GM18870 (cell line): ENCODE measurements around the gene RBM20.
"Not testable (repeated sequence)": the region's sequence is repeated elsewhere in the genome, so short reads cannot be mapped to it uniquely, and the experiment has no call there.

Experiments
- ATAC-seq: cut with Tn5 transposase; IDR thresholded peaks from one replicate; pipeline ENCODE4 v1.9.1; 2021; ENCODE audit warnings: moderate library complexity; ENCODE audit not compliant: unreplicated experiment

RBM20 gene

DNA sequence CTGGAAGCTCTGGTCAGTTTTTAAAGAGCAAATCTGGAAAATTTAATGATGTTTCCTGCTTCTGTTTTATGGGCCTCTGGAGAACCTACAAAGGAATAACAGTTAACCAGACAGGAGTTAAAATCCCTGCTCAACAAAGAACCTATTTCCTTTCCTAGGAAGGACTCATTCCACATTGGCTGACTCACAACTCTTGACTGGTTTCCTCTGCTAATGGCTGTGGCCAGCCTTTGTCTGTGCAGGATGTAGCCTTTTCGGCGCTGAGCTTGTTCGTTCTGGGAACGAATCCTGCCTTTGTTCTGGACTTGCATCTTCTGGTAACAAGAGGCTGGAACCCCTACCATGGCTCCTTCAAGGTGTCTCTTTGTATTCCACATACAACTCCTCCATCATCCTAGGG, 114.8 kb downstream of the RBM20 start:
- ATAC-seq, result no peak

DNA sequence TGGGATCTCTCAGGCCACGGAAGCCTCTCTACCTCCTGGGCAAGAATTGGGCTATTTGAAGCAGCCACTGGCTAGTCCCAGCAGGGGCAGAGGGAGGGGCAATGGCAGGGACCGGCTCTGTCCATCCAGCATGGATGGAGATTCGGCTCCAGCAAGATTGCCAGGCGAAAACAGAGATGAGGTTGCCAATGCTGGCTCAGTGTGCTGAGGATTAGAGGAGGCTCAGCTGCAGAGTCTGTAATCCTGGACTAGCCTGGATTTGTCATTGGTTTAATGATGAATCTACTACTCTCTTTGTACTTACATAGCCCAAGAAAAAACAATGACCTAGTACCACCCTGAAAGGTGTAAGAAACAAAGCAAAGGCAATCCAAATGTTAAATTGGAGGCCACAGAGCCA, 115.4 kb downstream of the RBM20 start:
- ATAC-seq, result no peak

DNA sequence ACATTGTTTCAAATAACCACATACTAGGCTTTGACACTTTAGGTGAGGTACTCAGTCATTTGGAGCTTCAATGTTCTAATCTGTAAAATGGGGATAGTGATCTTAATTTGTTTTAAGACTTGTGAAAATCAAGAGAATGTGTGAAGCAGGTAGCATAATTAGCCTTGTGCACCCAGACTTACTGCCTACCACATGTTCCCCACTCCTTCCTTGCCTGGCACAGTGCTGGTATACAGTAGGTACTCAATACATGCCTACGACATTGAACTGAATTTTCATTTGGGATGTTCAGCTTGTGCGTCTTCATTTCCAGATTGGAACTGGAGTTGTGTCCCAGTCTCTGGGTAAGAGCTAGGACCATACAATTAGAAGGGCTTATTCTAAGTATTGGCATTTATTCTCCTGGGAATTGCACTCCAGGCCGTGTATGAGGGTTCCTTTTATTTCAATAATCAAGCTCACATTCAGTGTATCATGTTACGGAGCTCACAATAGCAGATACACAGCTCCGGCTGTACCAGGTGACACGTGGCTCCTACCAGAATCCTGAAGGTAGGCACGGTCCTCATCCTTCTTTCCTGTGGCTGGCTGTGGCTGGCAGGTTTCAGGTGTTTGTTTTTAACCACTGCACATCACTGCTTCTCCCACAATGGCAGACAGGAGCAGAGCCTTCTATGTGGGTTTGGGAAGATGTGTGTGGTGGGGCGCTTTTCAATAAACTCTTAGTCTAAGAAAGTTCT, 118.1 kb downstream of the RBM20 start:
- no peak for ATAC-seq

DNA sequence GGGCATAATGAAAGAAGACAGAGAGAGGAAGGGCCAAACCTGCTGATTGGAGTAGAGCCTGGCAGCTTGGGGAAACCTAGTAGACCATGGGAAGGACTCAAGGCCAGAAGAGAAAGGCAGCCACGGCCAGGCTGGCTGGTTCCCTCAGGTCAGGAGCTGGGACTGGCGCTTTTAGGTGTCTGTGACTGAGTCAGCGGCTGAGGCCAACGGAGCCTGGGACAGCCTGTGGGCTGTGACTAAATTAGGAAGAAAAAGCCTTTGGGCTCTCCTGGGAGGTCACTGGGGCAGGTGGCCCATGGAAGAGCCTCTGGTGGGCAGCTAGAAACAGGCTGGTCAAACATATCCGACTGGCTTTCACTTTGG, 118.7 kb downstream of the RBM20 start:
- no peak for ATAC-seq

DNA sequence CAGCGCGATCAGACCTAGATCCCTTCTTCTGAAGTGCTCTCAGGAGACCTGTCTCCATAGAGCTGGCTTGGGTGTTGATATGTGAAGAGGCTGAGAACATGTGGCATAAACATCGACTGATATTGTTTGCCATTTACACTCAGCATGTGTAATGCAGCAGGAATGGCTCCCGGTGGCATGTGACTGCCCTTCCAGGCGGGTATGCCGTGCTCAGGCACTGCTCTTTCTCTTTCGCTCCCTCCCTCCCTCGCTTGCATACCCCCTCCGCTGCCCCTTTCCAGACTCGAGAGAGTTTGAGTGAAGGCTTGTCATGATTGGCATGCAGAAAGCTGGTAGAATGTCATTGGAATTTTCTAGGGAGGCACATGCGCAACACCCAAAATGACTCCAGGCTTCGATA, 120.2 kb downstream of the RBM20 start:
- ATAC-seq, result no peak

DNA sequence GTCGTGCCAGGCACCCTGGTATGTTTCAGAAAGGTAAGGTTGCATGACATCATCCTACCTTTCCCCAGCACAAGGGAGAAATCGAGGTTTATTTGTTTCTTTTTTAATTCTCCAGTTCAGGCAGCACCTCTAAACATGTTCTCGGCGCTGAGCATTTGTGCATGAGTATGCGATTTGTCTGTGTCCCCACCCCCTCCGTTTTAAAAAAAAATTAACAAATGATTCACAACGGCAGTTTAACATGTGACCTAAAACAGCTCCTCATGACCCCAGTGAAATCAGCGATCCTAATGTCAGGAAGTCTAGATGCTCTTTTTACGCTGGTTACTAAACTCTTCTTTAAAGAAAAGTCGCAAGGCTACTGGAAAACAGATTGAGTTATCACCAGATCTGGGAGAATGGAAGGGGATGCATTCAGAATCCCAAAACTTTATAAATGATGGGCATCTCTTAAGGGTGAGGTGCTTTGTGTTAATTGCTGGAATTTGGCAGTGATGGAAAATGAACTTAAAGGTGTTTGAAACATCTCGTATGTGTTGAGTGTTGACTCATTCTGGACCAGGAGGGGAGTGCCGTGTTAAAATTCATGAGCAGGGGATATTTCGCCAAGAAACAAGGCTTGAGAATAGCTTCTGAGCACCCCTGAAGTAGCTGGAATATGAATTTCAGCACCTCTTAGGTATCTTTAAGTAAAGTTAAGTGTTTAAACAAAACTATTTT, 120.8 kb downstream of the RBM20 start:
- no peak for ATAC-seq

DNA sequence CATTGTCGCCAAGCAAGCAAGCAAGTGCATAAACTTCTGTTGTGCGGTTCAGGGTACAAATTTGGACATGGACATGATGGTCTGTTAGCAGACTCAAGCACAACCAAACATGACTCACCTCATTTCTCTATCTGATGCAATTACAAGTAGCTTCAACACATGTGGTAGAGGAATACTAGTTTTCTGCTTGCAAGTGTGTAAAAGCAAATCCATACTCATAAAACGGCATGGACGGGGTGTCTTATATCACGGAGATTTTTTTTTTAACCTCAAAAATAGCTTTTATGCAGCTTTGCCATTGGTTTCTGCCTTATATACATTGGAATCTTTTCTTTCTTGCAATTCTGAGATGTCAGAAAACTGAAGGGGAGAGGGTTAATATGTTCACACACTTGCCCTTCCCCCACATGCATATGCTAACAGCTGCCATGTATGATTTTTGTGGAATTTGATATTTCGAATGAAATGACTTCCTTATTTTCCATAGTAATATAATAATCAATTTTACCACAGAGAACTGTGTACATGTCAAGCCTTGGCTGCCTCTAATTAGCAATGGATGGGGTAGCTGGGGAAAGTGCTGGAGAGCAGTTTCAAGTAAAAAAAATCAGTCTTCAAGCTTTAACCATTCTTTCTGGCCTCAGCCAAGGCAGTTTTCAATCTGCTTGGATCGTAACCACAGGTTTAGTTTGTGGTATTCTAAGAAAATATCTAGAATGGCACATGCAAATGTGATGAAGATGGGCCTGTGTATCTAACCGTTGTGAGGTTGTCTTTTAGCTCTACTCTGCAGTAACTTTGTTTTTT, 121.6 kb downstream of the RBM20 start:
- no peak for ATAC-seq

DNA sequence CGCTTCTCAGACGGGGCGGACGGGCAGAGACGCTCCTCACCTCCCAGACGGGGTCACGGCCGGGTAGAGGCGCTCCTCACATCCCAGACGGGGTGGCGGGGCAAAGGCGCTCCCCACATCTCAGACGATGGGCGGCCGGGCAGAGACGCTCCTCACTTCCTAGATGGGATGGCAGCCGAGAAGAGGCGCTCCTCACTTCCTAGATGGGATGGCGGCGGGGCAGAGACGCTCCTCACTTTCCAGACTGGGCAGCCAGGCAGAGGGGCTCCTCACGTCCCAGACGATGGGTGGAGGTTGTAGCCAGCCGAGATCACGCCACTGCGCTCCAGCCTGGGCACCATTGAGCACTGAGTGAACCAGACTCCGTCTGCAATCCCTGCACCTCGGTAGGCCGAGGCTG, 123.5 kb downstream of the RBM20 start:
- not testable (repeated sequence) for ATAC-seq

DNA sequence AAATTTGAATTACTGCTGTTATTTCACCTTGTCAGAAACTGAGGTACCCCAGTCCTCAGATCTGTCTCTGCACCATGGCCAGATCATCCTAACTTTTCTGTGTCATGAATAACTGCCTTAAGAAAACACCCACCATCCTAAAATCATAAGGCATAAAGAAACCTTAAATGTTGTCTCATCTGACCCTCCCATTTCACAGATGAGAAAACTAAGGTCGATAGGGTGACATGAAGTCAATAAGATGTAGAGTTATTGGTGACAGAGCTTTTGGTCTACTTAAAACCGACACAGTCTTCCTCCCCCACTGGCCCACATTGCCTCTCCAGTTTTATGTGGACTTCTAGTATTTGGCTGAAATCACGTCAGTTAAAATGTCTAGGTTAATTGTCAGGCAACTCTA, 126.1 kb downstream of the RBM20 start:
- no peak for ATAC-seq

DNA sequence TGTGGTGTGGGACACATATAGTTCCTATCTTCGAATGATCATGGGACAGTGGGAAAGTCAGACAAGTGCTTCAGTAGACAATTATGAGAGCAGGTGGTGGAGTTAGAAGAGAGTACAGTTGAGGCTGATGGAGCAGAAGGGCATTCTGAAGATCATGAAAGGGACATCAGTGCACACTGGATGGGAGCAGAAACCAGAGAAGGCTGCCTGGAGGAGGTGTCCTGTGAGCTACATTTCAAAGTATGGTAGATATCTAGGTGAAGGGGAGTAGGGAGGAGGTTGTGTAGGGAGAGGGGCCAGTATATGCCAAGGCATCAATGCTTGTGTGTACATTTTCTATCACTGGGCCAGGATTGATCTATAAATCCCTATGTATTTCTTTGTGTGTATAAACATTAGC, 127.3 kb downstream of the RBM20 start:
- ATAC-seq, result no peak

DNA sequence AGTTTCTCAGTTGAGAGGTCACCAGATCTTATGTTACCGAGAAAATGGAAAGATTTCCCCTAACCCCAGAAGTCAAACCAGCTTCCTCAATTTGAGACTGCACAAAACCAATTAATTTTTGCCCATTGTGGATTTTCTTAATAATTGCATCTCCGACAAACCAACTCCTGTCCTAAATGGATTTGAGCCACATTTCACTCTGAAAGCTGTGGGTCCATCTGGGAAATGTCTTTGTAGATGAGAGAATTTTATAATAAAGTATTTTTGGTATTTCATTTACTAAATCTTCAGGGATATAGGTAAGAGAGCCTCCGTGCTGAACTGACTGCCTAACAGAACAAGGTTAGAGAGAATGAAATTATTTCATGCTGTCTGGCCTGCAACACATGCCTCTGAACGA, 127.9 kb downstream of the RBM20 start:
- ATAC-seq, result no peak

DNA sequence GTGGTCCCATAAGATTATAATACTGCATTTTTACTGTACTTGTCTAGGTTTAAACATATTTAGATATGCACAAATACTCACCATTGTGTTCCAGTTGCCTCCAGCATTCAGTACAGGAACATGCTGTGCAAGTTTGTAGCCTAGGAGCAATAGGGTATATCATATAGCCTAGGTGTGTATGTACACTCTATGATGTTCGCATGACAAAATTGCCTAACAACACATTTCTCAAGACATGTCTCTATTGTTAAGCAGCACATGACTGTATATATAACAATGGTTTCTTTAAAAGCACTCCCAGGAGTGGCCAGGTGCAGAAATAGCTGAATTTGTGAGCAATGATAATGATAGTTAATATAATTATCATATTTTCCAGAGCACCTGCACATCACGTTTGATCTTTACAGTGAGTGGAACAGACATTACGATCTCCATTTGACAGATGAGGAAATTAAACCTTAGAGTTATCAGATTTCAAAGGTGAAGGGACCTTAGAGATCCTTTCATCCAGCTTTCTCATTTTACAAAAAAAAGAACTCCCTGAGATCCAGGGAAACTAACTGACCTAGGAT, 128.4 kb downstream of the RBM20 start:
- no peak for ATAC-seq

DNA sequence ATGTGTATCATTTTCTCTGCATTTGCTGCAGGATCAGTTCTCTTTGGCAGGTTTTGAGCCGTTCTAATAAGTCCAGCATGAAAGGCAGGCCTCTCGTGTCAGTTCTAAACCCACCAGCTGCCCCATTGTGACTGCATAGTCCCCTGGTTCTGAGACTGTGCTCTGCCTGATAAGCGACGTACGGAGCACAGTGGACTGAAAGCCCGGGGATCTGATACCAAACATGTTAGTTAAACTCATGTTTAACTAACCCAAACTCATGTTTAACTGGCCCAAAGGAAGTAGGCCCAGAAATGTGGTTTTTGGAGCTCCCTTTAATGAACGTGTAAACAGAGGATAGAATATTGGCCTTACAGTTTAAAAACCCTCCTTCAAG, 129.5 kb downstream of the RBM20 start:
- no peak for ATAC-seq

DNA sequence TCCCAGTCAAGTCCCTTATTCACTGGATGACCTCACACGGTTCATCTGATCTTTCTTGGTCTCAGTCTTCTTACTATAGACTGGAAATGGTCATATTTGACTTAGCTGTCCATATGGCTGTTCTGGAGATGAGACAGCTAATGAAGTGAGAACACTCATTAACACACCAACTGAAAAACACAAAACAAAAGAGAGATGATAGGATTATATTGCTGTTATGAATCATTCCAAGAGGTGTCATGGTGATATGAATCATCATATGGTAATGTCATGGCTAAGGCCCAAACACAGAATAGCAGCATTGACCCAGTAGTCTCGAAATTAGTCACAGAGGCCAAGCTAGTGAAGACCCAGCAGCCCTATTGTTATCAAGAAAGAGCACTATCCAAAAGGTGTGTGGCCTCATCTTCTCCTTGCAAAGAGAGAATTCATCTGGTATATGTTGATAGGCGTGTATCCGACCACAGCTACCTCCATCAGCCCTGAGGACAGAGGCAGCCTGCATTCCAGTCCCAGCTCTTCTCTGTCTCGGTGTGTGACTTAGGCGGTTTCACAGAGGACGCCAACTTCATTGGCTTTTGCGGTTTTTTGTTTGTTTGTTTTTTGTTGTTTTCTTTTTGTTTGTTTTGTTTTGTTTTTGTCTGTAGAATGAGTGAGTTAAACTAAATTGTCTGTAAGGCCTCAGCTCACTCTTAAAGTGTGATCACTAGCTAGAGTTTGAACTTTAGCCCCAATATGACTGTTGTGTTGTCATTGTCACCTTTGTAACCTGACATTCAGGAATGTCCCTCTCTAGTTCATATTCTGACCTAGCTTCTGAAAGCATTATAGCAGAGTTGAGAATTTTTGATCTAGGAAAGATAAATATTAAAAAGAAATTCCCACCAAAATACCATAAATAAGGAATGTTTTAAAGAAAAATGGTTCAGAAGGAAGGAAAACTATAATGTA, 130.2 kb downstream of the RBM20 start:
- ATAC-seq, result peak; percentile 99

DNA sequence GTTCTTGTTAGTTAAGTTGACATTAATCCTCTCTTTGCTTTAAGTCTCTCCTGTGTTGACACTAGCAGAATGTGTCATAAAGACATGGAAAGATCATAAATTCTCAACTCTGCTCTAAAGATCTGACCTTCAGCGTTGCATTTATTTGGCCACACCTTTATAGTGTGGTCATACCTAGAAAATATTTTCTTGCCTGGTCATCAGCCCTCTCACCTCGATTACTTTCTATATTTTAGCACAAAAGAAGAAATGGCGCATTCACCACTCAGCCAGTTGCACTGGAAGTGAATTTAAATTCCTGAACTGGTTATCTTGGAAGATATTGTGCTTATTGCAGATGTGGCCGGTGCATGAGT, 130.9 kb downstream of the RBM20 start:
- ATAC-seq, result no peak

DNA sequence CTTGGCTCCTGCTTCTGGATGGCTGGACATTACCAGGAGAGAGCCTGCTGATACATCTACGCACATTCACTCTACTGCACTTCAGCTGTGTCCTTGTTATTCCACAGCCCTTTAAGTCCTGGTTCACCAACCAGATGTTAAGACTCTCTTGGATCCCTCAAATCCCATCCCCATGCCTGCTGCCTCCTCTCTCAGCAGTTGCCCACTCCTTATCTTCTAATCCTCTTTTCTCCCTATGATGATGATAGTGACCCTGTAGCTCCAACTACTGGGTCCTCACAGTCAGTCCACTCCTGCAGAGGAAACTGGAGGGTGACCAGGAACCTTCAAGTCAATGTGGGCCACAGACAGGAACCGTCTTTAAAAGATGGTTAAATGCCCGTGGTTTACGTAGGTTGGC, 131.3 kb downstream of the RBM20 start:
- ATAC-seq, result no peak

DNA sequence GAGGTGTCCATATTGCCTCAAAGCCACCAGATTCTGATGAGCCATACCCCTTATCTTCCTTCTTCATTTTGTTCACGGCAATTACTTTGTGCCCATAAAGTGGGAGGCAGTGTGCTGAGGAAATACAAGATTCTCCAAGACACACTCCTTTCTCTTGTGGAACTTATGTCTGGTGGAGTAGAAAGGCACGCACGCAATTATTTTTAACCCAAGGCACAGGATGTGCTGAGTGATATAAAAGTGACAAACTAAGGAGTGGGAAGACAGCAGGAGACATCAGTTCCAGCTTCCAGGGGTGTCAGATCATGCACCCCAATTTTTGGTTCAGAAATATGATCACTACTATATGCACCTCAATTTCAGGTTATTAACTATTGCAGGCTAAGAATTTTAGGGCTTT, 132.9 kb downstream of the RBM20 start:
- no peak for ATAC-seq

DNA sequence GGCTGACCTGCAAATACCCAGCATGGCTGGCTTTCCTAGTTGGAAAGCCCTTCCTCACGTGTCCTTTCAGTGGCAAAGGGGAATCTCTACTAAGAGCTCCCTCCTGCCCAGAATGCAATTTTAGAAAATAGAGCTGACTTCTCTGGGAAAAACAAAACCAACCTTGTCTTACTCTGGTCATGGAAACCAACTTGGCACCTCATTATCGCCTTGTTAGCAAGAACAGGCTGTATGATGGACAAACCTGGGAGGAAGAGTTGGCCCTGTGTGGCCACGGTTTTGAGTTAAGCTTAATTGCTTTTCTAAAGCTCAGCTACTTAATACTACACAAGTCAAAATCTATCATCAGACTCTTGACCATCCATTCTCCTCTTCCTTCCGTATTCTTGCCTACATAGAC, 133.5 kb downstream of the RBM20 start:
- ATAC-seq, result no peak

DNA sequence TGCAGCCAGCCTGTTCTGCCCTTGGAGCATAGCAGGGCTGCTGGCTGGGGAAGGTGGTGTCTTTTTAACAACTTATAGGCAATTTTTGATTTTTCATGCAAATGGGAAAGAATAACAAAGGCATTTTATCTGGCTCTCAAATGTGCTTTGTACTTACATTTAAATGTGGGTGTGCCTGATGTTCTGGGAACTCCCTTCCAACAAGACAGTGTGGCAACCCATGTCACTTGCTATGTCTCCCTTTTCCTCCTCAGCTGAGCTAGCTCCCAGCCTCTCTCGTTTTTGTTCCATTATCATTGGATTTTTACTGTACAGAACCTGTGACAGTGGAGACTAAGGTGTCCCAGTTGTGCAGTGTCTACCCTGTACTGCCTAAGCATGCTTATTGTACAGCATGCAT, 134.1 kb downstream of the RBM20 start:
- ATAC-seq, result no peak

DNA sequence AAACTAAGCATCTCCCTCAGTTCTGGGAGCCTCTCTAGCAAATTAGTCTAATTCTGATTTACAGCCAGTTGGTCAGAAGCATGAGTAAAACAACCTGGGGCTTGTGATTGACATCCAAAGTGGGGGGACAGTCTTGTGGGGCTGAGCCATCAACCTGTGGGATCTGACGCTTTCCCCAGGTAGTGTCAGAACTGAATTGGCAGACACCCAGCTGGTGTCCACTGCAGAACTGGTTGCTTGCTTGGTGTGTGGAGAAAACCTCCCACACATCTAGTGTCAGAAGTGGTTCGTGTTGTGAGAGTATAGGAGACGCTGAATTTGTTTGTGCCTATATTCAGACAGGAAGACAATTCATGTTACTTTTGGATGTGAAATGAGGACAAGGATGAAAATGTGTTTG, 135.4 kb downstream of the RBM20 start:
- no peak for ATAC-seq

DNA sequence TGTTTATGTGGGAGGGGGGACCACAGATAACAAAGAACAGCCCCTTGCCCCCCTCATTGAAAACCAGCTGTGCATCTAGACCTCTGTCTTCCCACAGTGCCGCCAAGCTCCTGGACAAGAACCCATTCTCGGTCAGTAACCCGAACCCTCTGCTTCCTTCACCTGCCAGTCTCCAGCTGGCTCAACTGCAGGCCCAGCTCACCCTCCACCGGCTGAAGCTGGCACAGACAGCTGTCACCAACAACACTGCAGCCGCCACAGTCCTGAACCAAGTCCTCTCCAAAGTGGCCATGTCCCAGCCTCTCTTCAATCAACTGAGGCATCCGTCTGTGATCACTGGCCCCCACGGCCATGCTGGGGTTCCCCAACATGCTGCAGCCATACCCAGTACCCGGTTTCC, 136.6 kb downstream of the RBM20 start:
- ATAC-seq, result no peak
